Psoas muscle (tissue), 8 donors: ENCODE results near the gene KSR1. TPM values are rescaled to one million over a fixed set of nuclear protein-coding genes. Genes with fewer than 3 reads are reported as not detected.
A peak's percentile ranks its signal among the peaks of the same experiment; 100 is the strongest.

ENCODE experiments used
- ATAC-seq, 4 donors: fragments of 200-7000 bp; cut with Tn5 transposase; one replicate each; pipeline ENCODE4 v1.9.1; 2020; ENCODE audit warnings: moderate library complexity in 3 of 4, mild to moderate bottlenecking in 2 of 4
- DNase-seq, 2 donors: peaks; one replicate each; pipeline ENCODE4 v3.0.0-alpha.2; 2020
- H3K27ac ChIP-seq: fragments of 200-600 bp; one replicate; pipeline ENCODE4 v1.8.0; 2022
- H3K27me3 ChIP-seq, 3 donors: fragments of 200-600 bp in 1 of 3; one replicate each; pipeline versions ENCODE4 v1.6.1 to v1.8.0; 2013 to 2022; ENCODE audit warnings: low read length in 2 of 3, mild to moderate bottlenecking in 2 of 3, moderate library complexity in 1 of 3; ENCODE audit not compliant: insufficient read depth in 3 of 3
- H3K36me3 ChIP-seq, 2 donors: fragments of 200-600 bp in 1 of 2; one replicate each; pipeline versions ENCODE4 v1.6.1 to v1.8.0; 2013 to 2022; ENCODE audit warnings: low read depth in 1 of 2, mild to moderate bottlenecking in 1 of 2, moderate library complexity in 1 of 2; ENCODE audit not compliant: insufficient read depth in 1 of 2
- H3K4me1 ChIP-seq: fragments of 200-600 bp; one replicate; pipeline ENCODE4 v1.8.0; 2022
- H3K4me3 ChIP-seq: fragments of 200-600 bp; one replicate; pipeline ENCODE4 v1.8.0; 2022; ENCODE audit warnings: mild to moderate bottlenecking
- H3K9me3 ChIP-seq: fragments of 200-600 bp; one replicate; pipeline ENCODE4 v1.8.0; 2022
- WGBS, 3 donors: extraction: QIAGEN DNeasy Blood & Tissue Kit; methylation state at CpG; one replicate each; pipeline versions ENCODE4 v1.1.6 to v1.1.7; 2013; 5-methylcytosine and 5-hydroxymethylcytosine counted together
- intact Hi-C, 2 donors: fragments of 100-400 bp; cut with DNase I; formaldehyde crosslinking; loops; one replicate each; pipeline versions ENCODE4 v1.11.0 to v1.14.2; 2022
- polyA plus RNA-seq, 3 donors: library from polyadenylated mRNA; stranded (reverse); fragments of 200-250 nt; gene quantifications; one replicate each; pipeline ENCODE4 v1.2.3, GENCODE V29; 2013
- total RNA-seq, 4 donors: library from RNA; stranded (reverse); fragmentation: NEBNext Ultra II Directional in 2 of 4; extraction: Animal tissue kit (Norgen Biotek cat#: 25700) in 2 of 4; gene quantifications; one replicate each; pipeline versions ENCODE4 v1.2.1 to v1.2.4, GENCODE V29; 2021 to 2023
- TF ChIP-seq, protein P1 (sequence below): fragments of 200-600 bp; IDR thresholded peaks from one replicate; pipeline ENCODE4 v1.8.0; 2022; ENCODE audit warnings: antibody characterized with exemption
- donor health status: healthy with polysubstance abuse.
- donor health status: DM: no; HTN: no; CAD: no; lungs with moderate emphysema.
- donor health status: Bipolar disorder and iron deficiency.
- donor health status: healthy.
- donor health status: DM: yes; HTN: yes; CAD: no.
- donor health status: DM: no; HTN: no; CAD: no.
- donor health status: DM: no; HTN: no; CAD: no.
- donor health status: DM: yes; HTN: yes; CAD: no.

KSR1 gene
- total and polyA plus RNA-seq, 7 donors, result 7.8 to 93.0 (median 46.5) TPM

DNA sequence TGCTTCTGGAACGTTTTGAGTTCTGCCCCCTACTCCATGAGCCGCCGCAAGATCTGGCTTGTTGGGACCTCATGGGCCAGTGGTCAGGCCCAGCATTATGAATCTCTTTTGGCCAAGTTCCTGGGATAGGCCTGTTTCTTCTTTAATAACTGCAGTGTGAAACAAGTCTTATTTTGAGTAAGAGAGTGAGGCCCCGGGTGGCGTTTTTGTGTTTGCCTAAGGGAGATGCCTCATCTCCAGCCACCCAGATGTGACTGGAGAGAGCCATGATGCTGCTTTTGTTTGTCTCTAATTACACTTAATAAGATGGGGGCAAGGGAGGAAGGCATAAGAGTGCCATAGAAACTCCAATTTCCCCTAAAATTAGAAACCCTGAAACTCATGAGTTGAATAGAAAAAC, 39.8 kb downstream of the KSR1 start:
- TF ChIP-seq, protein P1, sequence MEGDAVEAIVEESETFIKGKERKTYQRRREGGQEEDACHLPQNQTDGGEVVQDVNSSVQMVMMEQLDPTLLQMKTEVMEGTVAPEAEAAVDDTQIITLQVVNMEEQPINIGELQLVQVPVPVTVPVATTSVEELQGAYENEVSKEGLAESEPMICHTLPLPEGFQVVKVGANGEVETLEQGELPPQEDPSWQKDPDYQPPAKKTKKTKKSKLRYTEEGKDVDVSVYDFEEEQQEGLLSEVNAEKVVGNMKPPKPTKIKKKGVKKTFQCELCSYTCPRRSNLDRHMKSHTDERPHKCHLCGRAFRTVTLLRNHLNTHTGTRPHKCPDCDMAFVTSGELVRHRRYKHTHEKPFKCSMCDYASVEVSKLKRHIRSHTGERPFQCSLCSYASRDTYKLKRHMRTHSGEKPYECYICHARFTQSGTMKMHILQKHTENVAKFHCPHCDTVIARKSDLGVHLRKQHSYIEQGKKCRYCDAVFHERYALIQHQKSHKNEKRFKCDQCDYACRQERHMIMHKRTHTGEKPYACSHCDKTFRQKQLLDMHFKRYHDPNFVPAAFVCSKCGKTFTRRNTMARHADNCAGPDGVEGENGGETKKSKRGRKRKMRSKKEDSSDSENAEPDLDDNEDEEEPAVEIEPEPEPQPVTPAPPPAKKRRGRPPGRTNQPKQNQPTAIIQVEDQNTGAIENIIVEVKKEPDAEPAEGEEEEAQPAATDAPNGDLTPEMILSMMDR, result no peak
- no peaks in the 10 kb centered on the region for H3K27me3 ChIP-seq
- intact Hi-C loops, result loop anchor here (10.0 kb wide), 2 partner anchors 141 to 251 kb away; no protein-coding TSS in a partner anchor
- peak overlapping the region; percentile 79 for H3K27ac ChIP-seq
- DNase-seq (no peak), ATAC-seq (no peak)
- H3K9me3 ChIP-seq, result no peaks in the 10 kb centered on the region
- H3K36me3 ChIP-seq, result no peaks in the 10 kb centered on the region
- no peak overlapping the region for H3K4me3 ChIP-seq
- 80 to 84% (median 81%) methylated on average over 5 of the region's 5 CpGs for WGBS, 3 donors
- H3K4me1 ChIP-seq, result peaks cover 20% of the 10 kb centered on the region

DNA sequence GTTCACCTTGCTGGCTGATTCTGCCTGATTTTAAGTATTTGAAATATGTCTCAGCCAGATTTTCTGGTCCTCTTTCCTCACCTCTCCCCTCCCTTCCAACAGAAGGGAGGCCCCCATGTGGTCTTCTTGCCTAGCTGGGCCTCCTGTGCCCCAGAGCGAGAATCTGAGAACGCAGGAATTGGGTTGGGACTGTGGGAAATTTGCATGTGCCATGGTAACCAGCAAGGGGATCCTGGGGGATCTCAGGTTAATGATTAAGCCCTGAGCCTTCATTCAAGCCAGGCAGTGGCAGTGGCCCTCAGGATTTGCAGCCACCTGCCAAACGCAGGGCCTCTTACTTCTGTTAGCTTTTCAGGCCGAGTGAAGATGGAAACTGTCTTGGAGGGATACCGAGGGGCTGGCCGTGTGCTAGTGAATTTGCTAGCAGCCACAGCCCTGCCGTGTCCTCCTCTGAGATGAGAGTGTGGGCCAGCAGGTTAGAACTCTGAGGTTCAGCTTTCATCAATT, 40.2 kb downstream of the KSR1 start:
- 94 to 96% (median 94%) methylated on average over 7 of the region's 7 CpGs for WGBS, 3 donors
- Histone ChIP-seq H3K4me1 (peaks cover 20% of the 10 kb centered on the region), H3K9me3 (no peaks in the 10 kb centered on the region), H3K27me3 (no peaks in the 10 kb centered on the region), H3K27ac (no peak overlapping the region), H3K4me3 (no peak overlapping the region), H3K36me3 (no peaks in the 10 kb centered on the region)
- ATAC-seq, result no peak
- TF ChIP-seq, protein P1, result no peak
- intact Hi-C loops, result loop anchor here (10.0 kb wide), 2 partner anchors 142 to 252 kb away; no protein-coding TSS in a partner anchor
- DNase-seq, result no peak

DNA sequence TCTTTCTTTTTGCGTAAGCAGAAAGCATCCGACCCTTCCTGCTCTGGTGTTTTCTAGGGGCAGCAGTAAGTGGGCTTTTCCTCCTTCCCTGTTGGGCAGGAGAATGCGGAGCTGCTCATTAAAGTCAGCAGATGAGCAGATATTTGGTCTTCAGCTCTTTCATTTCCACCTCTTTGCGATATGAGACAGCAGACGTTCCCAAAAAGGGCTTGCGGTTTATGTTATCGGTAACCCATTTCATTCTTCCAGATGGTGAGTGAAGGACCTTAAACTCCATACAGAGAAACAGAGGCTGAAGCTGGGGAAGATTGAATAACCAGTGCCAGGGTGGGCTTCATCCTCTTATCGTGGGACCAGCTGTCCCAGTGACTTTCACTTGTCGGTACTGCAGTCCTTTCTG, 40.7 kb downstream of the KSR1 start:
- Histone ChIP-seq H3K27me3 (no peaks in the 10 kb centered on the region), H3K27ac (no peak overlapping the region), H3K9me3 (no peaks in the 10 kb centered on the region), H3K4me3 (no peak overlapping the region), H3K4me1 (peaks cover 20% of the 10 kb centered on the region), H3K36me3 (no peaks in the 10 kb centered on the region)
- 92% methylated on average over 9 of the region's 9 CpGs for WGBS, 3 donors
- intact Hi-C loops, result loop anchor here (10.0 kb wide), 2 partner anchors 142 to 252 kb away; no protein-coding TSS in a partner anchor
- no peak for DNase-seq
- no peak for ATAC-seq
- TF ChIP-seq, protein P1, result no peak

DNA sequence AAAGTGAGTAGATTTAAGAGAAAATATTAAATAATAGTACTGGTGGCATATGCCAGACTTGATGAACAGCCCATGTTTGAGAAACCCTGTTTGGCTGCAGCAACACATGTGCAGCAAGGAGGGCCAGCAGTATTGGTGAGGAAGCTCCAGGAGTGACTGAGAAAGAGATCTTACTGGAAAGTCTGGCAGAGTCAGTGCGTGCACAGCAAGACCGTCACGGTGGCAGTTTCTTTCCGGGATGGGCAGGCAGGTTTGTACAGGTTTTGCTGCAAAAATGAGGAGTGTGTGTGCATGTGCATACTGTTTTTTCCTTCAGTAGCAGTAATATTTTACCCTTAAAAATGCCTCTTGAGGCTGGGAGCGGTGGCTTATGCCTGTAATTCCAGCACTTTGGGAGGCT, 41.4 kb downstream of the KSR1 start:
- H3K4me1 ChIP-seq, result peaks cover 20% of the 10 kb centered on the region
- H3K36me3 ChIP-seq, result no peaks in the 10 kb centered on the region
- WGBS, 3 donors, result 90 to 95% (median 93%) methylated on average over 5 of the region's 5 CpGs
- H3K4me3 ChIP-seq, result no peak overlapping the region
- TF ChIP-seq, protein P1, result no peak
- DNase-seq (no peak), ATAC-seq (no peak)
- no peaks in the 10 kb centered on the region for H3K9me3 ChIP-seq
- H3K27me3 ChIP-seq, result no peaks in the 10 kb centered on the region
- intact Hi-C loops, result loop anchor here (10.0 kb wide), 2 partner anchors 143 to 253 kb away; no protein-coding TSS in a partner anchor
- no peak overlapping the region for H3K27ac ChIP-seq
